Dedifferentiated amniotic fluid mesenchymal stem cell (primary cell): ENCODE results near the gene REXO5.
A peak's percentile ranks its signal among the peaks of the same experiment; 100 is the strongest.
"Not testable (repeated sequence)": the region's sequence is repeated elsewhere in the genome, so short reads cannot be mapped to it uniquely, and the experiment has no call there.

Experiments used
- DNase-seq: peaks from one replicate; pipeline ENCODE4 v3.0.0-alpha.2; 2016; ENCODE audit errors: extremely low spot score

REXO5 gene

DNA sequence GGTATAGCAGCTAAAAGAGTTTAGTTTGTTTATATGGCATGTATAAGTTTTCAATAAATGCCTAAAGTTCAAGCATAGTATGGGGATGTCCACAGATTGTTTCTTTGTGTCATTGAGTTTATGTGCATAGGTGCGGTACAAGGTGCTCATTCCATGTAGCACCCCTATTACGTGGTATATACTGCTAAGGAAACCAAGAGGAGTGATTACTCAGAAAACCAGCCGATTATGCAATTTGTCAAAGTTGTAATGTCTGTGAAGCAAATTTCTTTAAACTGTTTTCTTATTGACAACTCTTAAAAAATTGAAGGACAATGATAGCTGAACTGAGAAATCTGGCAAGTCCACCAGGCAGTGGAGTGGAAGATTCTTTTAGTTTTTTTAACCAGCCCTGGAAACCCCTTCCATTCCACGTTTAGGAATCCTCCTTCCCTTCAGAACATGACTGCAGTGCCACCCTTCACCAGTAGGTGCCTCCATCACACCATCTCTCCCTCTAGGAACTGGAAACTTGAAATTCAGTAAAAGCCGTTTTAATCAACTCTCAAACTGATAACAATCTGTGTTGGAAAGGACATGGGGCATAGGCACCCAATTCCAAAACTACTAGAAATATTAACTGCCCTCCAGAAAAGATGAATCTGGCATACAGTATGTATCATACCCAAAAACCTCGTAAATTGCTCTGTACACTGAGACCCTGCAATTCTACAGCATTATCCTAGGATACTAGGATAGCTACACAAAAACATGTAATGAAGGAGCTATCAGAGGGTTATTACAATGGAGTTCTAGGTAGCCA lies 43.5 kb downstream of the REXO5 start:
- peak; percentile 78 for DNase-seq

DNA sequence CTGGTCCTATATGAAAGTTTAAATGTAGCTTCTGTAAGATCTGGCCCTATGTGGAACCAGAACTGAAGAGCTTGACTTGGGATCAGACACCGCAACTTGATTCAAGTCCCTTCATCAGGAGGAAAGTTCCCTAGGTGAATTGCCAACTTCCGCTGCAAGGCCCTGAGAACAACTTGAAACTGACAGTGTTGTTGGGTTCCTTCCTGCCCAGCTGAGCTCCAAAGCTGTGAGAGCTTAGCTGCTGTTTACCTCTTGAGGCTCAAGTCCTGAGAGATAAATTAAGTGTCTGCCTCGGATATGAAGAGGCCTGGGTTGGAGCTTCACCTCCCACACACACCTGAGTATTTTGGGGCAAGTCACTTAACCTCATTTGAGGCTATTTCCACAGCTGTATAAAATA lies 44.7 kb downstream of the REXO5 start:
- no peak for DNase-seq

GRCh38 chr16:20851601-20852000 lies 45.3 kb downstream of the REXO5 start:
- DNase-seq: peak; percentile 95

DNA sequence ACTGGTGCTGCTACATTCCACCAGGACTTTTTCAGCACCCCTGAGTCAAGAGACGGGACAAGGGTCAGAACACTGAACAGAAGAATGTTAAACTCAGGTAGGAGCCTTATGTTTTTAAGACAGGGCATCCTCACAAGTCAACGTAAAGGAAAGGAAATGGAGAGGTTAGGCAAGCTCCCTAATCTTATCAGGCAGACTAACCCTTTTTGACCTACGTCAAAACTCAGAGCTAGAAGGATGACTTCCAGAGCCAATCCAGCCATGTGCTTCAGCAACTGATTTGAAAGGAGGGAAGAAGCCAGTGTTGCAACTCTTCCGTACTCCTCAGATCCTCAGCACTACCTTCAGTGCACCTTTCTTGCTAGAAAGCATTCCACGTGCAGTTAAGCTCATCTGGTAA lies 46.8 kb downstream of the REXO5 start:
- no peak for DNase-seq

GRCh38 chr16:20853981-20854620 lies 47.8 kb downstream of the REXO5 start:
- DNase-seq: no peak

DNA sequence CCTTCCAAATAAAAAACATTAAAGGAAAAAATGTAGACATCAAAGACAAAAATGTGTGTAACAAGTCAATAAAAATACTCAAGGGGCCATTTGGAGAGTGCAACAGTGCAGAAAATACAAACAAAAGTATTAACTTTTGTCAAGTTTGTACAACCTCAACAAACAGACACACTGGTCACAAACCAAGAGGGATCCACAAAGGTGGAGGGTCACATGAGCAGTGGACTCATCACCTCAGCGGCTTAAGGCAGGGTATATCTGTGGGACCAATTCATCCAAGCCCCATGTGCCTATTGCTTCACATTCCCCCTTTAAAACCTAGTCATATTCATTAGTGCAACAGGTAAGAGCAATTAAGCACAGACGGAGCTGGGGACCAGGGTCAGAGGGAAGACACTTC lies 48.6 kb downstream of the REXO5 start:
- DNase-seq: no peak

- DNase-seq: no peak
Observed at GRCh38 chr16:20857281-20857680, 51.0 kb downstream of the REXO5 start.

- DNase-seq: no peak
Observed at GRCh38 chr16:20859229-20859628, 52.9 kb downstream of the REXO5 start.

- DNase-seq: no peak
Observed at GRCh38 chr16:20859699-20860098, 53.4 kb downstream of the REXO5 start.

DNA sequence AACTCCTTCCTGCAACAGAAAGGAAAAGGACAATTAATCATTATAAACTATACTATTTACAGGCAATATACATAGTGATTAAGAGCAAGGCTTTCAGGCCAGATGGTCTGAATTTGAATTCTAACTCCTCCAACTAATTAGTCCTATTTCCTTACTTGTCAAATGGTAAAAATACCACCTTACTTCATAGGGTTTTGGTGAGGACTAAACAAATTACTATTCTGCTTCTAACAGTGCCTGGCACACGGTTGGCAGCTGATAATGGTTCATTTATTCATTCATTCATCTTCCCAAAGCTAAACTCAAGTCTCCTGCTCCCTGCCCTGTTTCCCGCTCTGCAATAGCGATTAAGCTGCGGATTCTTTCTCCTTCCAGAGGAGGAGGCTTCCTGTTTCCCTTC lies 54.0 kb downstream of the REXO5 start:
- no peak for DNase-seq

GRCh38 chr16:20860995-20861394 lies 54.7 kb downstream of the REXO5 start:
- not testable (repeated sequence) for DNase-seq

GRCh38 chr16:20862162-20862960 lies 56.0 kb downstream of the REXO5 start:
- DNase-seq: no peak

- not testable (repeated sequence) for DNase-seq
Observed at GRCh38 chr16:20864376-20864775, 58.0 kb downstream of the REXO5 start.

DNA sequence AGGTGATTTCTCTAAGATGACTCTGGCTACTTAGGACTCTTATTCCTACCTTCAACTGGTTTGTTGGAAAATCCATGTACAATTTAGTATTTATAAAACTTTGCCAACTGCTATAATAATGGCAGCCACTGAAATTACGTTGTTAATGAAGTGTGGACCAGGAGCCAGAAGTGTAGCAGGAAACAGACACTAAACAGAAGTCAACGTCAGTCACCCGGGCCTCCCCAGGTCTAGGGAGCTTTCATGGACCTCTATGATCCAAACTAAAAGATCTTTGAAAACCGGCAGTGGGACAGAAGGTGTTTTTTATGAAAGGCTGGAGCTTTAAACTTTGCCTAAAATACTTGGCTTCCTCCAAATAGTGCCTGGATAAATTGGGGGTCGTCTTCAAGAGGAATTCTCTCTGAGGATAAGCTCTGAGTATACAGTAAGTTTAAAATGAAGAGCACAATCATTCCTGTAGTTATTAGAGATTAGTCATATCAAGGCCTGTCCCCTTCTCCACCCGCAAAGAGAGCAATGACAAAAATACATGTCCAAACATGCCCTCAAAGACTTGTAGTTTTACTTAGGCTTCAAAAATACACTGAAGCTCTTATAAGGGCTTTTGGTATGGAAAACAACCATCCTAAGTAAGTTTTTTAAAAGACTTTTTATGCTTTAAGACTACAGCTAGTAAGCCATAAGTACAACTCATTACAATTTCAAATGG lies 59.2 kb downstream of the REXO5 start:
- DNase-seq: no peak

- DNase-seq: peak; percentile 74
Observed at GRCh38 chr16:20866145-20866772, 59.9 kb downstream of the REXO5 start.

DNA sequence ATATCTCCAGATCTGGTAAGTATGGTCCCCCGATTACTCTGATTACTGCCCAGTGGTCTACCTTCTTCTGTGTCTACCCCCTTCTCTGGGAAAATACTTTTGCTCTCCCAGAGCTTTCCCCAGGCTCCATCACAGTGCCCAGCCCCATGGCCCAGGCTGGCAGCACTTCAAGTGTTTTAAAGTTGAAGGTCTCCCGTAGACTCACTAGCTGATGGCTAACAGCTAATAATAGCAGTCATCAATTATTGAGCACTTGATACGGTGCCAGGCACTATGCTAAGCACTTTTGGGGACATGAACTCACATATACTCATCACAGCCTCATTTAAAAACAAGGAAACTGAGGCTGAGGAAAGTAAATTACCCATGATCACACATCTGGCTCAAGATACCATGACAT lies 60.5 kb downstream of the REXO5 start:
- no peak for DNase-seq

- DNase-seq: no peak
Observed at GRCh38 chr16:20867585-20867984, 61.3 kb downstream of the REXO5 start.

- no peak for DNase-seq
Observed at GRCh38 chr16:20868890-20869289, 62.6 kb downstream of the REXO5 start.

GRCh38 chr16:20870122-20870820 lies 63.9 kb downstream of the REXO5 start:
- no peak for DNase-seq

- DNase-seq: no peak
Observed at GRCh38 chr16:20871258-20871657, 64.9 kb downstream of the REXO5 start.
